SK-N-SH treated with all-trans-retinoic acid at 6 μM for 48 hours (cell line): ENCODE results near the gene MMP11.

Experiments
- ATAC-seq: fragments of 200-7000 bp; cut with Tn5 transposase; 3 replicates; pipeline ENCODE4 v1.9.1; 2020; ENCODE audit warnings: mild to moderate bottlenecking, moderate library complexity
- ARNTL ChIP-seq: fragments of 450-650 bp; formaldehyde crosslinking; IDR thresholded peaks from 2 replicates; pipeline ENCODE4 v1.5.0; 2020; ENCODE audit warnings: low read depth, mild to moderate bottlenecking, moderate library complexity, borderline replicate concordance
- BACH2 ChIP-seq: fragments of 250-450 bp; sonication (Bioruptor Pico); IDR thresholded peaks from 2 replicates; pipeline ENCODE4 v1.9.0; 2021; ENCODE audit warnings: mild to moderate bottlenecking, borderline replicate concordance
- CREB5 ChIP-seq: fragments of 250-450 bp; sonication (Bioruptor Pico); IDR thresholded peaks from 2 replicates; pipeline ENCODE4 v1.5.1; 2020; ENCODE audit warnings: low read depth, mild to moderate bottlenecking, moderate library complexity
- CSDC2 ChIP-seq: fragments of 250-450 bp; sonication (Bioruptor Pico); IDR thresholded peaks from 2 replicates; pipeline ENCODE4 v1.5.0; 2020; ENCODE audit warnings: mild to moderate bottlenecking, moderate library complexity
- ESRRG ChIP-seq: fragments of 250-450 bp; sonication (Bioruptor Pico); IDR thresholded peaks from 2 replicates; pipeline ENCODE4 v1.6.1; 2021; ENCODE audit warnings: mild to moderate bottlenecking
- GLIS3 ChIP-seq: fragments of 250-450 bp; sonication (Bioruptor Pico); IDR thresholded peaks from 2 replicates; pipeline ENCODE4 v1.5.0; 2020; ENCODE audit warnings: mild to moderate bottlenecking, moderate library complexity
- ISL1 ChIP-seq: fragments of 250-450 bp; sonication (Bioruptor Pico); IDR thresholded peaks from 2 replicates; pipeline ENCODE4 v2.1.2; 2022; ENCODE audit warnings: mild to moderate bottlenecking, moderate library complexity
- OSR1 ChIP-seq: fragments of 250-450 bp; sonication (Bioruptor Pico); IDR thresholded peaks from 2 replicates; pipeline ENCODE4 v1.8.0; 2022; ENCODE audit warnings: moderate library complexity, mild to moderate bottlenecking, inconsistent platforms
- PATZ1 ChIP-seq: fragments of 250-450 bp; sonication (Bioruptor Pico); IDR thresholded peaks from 2 replicates; pipeline ENCODE4 v1.8.0; 2020; ENCODE audit warnings: mild to moderate bottlenecking, moderate library complexity, borderline replicate concordance
- POU6F1 ChIP-seq: fragments of 250-450 bp; sonication (Bioruptor Pico); IDR thresholded peaks from 2 replicates; pipeline ENCODE4 v1.8.0; 2021; ENCODE audit warnings: low read depth, mild to moderate bottlenecking, moderate library complexity, borderline replicate concordance
- PPARA ChIP-seq: fragments of 250-450 bp; sonication (Bioruptor Pico); IDR thresholded peaks from 2 replicates; pipeline ENCODE4 v1.5.0; 2020; ENCODE audit warnings: mild to moderate bottlenecking, borderline replicate concordance
- RARB ChIP-seq: fragments of 250-450 bp; sonication (Bioruptor Pico); IDR thresholded peaks from 2 replicates; pipeline ENCODE4 v1.8.0; 2021; ENCODE audit warnings: mild to moderate bottlenecking, moderate library complexity
- SNAI2 ChIP-seq: fragments of 250-450 bp; sonication (Bioruptor Pico); IDR thresholded peaks from 2 replicates; pipeline ENCODE4 v1.5.0; 2020; ENCODE audit warnings: mild to moderate bottlenecking, moderate library complexity
- TCF4 ChIP-seq: fragments of 250-450 bp; sonication (Bioruptor Pico); IDR thresholded peaks from 2 replicates; pipeline ENCODE4 v1.8.0; 2021; ENCODE audit warnings: mild to moderate bottlenecking, moderate library complexity, borderline replicate concordance
- TOX ChIP-seq: fragments of 250-450 bp; sonication (Bioruptor Pico); IDR thresholded peaks from 2 replicates; pipeline ENCODE4 v1.8.0; 2021; ENCODE audit warnings: mild to moderate bottlenecking, moderate library complexity, borderline replicate concordance
- TSHZ2 ChIP-seq: fragments of 250-450 bp; sonication (Bioruptor Pico); IDR thresholded peaks from 2 replicates; pipeline ENCODE4 v1.5.0; 2020; ENCODE audit warnings: mild to moderate bottlenecking, moderate library complexity
- ZC3H10 ChIP-seq: fragments of 250-450 bp; sonication (Bioruptor Pico); IDR thresholded peaks from 2 replicates; pipeline ENCODE4 v1.5.1; 2021; ENCODE audit warnings: mild to moderate bottlenecking, moderate library complexity
- ZFP3 ChIP-seq: fragments of 250-450 bp; sonication (Bioruptor Pico); IDR thresholded peaks from 2 replicates; pipeline ENCODE4 v1.5.0; 2020; ENCODE audit warnings: mild to moderate bottlenecking, moderate library complexity
- ZNF565 ChIP-seq: fragments of 450-650 bp; formaldehyde crosslinking; conservative IDR thresholded peaks from 2 replicates; pipeline ENCODE4 v1.5.0; 2020; ENCODE audit warnings: low read depth, mild to moderate bottlenecking, moderate library complexity
- ZNF70 ChIP-seq: fragments of 450-650 bp; formaldehyde crosslinking; IDR thresholded peaks from 2 replicates; pipeline ENCODE4 v1.5.0; 2020; ENCODE audit warnings: mild to moderate bottlenecking, moderate library complexity
- ZNF8 ChIP-seq: fragments of 450-650 bp; formaldehyde crosslinking; IDR thresholded peaks from 2 replicates; pipeline ENCODE4 v1.5.0; 2020; ENCODE audit warnings: mild to moderate bottlenecking, moderate library complexity
- TF ChIP-seq, protein P1 (sequence below): fragments of 250-450 bp; sonication (Bioruptor Pico); IDR thresholded peaks from 2 replicates; pipeline ENCODE4 v1.5.1; 2021; ENCODE audit warnings: mild to moderate bottlenecking, moderate library complexity

Gene MMP11

DNA sequence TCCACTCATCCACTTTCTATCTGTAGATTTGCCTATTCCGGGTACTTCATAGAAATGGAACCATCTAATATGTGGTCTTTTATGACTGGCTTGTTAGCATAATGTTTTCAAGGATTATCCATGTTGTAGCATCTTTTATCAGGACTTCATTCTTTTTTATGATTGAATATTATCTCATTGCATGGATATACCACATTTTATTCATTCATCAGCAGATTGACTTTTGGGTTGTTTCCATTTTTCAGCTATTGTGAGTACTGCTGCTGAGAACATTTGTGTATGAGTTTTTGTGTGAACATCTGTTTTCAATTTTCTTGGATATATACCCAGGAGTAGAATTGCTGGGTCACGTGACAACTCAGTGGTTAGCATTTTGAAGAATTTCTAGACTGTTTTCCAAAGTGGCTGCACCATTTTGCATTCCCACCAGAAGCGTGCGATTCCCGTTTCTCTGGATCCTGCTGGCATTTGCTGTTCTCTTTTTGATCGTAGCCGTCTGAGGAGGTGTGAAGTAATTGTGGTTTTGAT is 57.3 kb downstream of the MMP11 start (continued):
- no peak for TF ChIP-seq CREB5 (CRISPR knock-in tag)
- no peak for TF ChIP-seq OSR1 (CRISPR knock-in tag)
- TF ChIP-seq CSDC2 (CRISPR knock-in tag) = 0 out of 2 replicates have a peak, but pooled peaks have one; percentile 21
- TF ChIP-seq ARNTL = no peak
- TF ChIP-seq PATZ1 (CRISPR knock-in tag) = no peak
- TF ChIP-seq, all 23 proteins: peak for 4

GRCh38 chr22:23831261-23831660 is 58.6 kb downstream of the MMP11 start:
- TF ChIP-seq ESRRG (CRISPR knock-in tag) = no peak
- TF ChIP-seq SNAI2 = no peak
- TF ChIP-seq, protein P1, sequence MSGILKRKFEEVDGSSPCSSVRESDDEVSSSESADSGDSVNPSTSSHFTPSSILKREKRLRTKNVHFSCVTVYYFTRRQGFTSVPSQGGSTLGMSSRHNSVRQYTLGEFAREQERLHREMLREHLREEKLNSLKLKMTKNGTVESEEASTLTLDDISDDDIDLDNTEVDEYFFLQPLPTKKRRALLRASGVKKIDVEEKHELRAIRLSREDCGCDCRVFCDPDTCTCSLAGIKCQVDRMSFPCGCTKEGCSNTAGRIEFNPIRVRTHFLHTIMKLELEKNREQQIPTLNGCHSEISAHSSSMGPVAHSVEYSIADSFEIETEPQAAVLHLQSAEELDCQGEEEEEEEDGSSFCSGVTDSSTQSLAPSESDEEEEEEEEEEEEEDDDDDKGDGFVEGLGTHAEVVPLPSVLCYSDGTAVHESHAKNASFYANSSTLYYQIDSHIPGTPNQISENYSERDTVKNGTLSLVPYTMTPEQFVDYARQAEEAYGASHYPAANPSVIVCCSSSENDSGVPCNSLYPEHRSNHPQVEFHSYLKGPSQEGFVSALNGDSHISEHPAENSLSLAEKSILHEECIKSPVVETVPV (CRISPR knock-in tag) = no peak
- no peak for TF ChIP-seq ZFP3 (CRISPR knock-in tag)
- no peak for TF ChIP-seq ARNTL
- TF ChIP-seq CSDC2 (CRISPR knock-in tag) = no peak
- TF ChIP-seq RARB (CRISPR knock-in tag) = no peak
- no peak for TF ChIP-seq TSHZ2 (CRISPR knock-in tag)
- no peak for TF ChIP-seq OSR1 (CRISPR knock-in tag)
- no peak for TF ChIP-seq ISL1 (CRISPR knock-in tag)
- TF ChIP-seq ZNF70 (CRISPR knock-in tag) = no peak
- TF ChIP-seq BACH2 (CRISPR knock-in tag) = no peak
- TF ChIP-seq TOX = no peak
- no peak for TF ChIP-seq ZNF8
- no peak for TF ChIP-seq ZNF565 (CRISPR knock-in tag)
- no peak for TF ChIP-seq ZC3H10
- TF ChIP-seq GLIS3 = no peak
- TF ChIP-seq PPARA (CRISPR knock-in tag) = no peak
- TF ChIP-seq POU6F1 = no peak
- TF ChIP-seq TCF4 (CRISPR knock-in tag) = no peak
- no peak for ATAC-seq

- ATAC-seq = no peak
- no peak for TF ChIP-seq PATZ1 (CRISPR knock-in tag)
- no peak for TF ChIP-seq BACH2 (CRISPR knock-in tag)
- no peak for TF ChIP-seq ARNTL
- TF ChIP-seq ZNF565 (CRISPR knock-in tag) = no peak
- TF ChIP-seq OSR1 (CRISPR knock-in tag) = no peak
- no peak for TF ChIP-seq ZC3H10
- no peak for TF ChIP-seq GLIS3
- TF ChIP-seq CREB5 (CRISPR knock-in tag) = no peak
- TF ChIP-seq TSHZ2 (CRISPR knock-in tag) = no peak
- no peak for TF ChIP-seq ZNF70 (CRISPR knock-in tag)
- TF ChIP-seq SNAI2 = no peak
Measured at GRCh38 chr22:23831781-23832180, 59.1 kb downstream of the MMP11 start.
